Body of pancreas (tissue), 4 donors: Measurements from ENCODE around the gene RBM33. TPM values are rescaled to one million over a fixed set of nuclear protein-coding genes. Genes with fewer than 3 reads are reported as not detected.

Experiments used
- ATAC-seq: fragments of 150-250 bp; one replicate; pipeline ENCODE4 v1.9.1; 2016
- DNase-seq, 4 donors: peaks; one replicate each; pipeline ENCODE4 v3.0.0-alpha.2; 2019
- H3K27ac ChIP-seq, 4 donors: fragments of 200-600 bp; sonication (generic); 1 replicate in 3 of 4; 2 replicates in 1 of 4; pipeline versions ENCODE4 v1.5.1 to v1.6.1; 2016 to 2019; ENCODE audit warnings: mild to moderate bottlenecking in 1 of 4, mixed read lengths in 1 of 4, moderate library complexity in 1 of 4
- H3K27me3 ChIP-seq, 2 donors: fragments of 200-600 bp; sonication (generic); one replicate each; pipeline ENCODE4 v1.6.0; 2016; ENCODE audit warnings: mild to moderate bottlenecking in 1 of 2
- H3K36me3 ChIP-seq, 2 donors: fragments of 200-600 bp; sonication (generic); replicated peaks in 1 of 2; 2 replicates each; pipeline ENCODE4 v1.5.1; 2016; ENCODE audit warnings: low read depth in 2 of 2; ENCODE audit not compliant: insufficient read depth in 1 of 2
- H3K4me1 ChIP-seq: fragments of 200-600 bp; sonication (generic); one replicate; pipeline ENCODE4 v1.6.0; 2016
- H3K4me3 ChIP-seq, 2 donors: fragments of 200-600 bp; sonication (generic); 1 replicate in 1 of 2; 2 replicates in 1 of 2; pipeline ENCODE4 v1.5.1; 2016 to 2019
- H3K9me3 ChIP-seq, 3 donors: fragments of 200-600 bp; sonication (generic); 1 replicate in 2 of 3; 2 replicates in 1 of 3; pipeline ENCODE4 v1.5.1; 2016
- CTCF ChIP-seq, 7 experiments: fragments of 450-650 bp in 4 of 7; fragments of 200-600 bp in 3 of 7; sonication (generic) in 3 of 7; IDR thresholded peaks; one replicate each; pipeline ENCODE4 v1.5.1; 2016 to 2019; ENCODE audit warnings: antibody characterized with exemption in 7 of 7
- POLR2A ChIP-seq, 3 donors: fragments of 450-650 bp; IDR thresholded peaks; one replicate each; pipeline ENCODE4 v1.6.1; 2016; ENCODE audit warnings: antibody characterized with exemption in 3 of 3, mild to moderate bottlenecking in 2 of 3
- WGBS, 2 donors: methylation state at CpG; one replicate each; pipeline ENCODE4 v1.1.5; 2017; 5-methylcytosine and 5-hydroxymethylcytosine counted together
- intact Hi-C: fragments of 100-400 bp; cut with DNase I; formaldehyde crosslinking; loops from one replicate; pipeline ENCODE4 v1.15.1; 2023
- total RNA-seq, 2 donors: library from RNA; depleted of rRNA; stranded (reverse); fragments of >200 nt; gene quantifications; one replicate each; pipeline ENCODE4 v1.1.0, GENCODE V29; 2016

Gene RBM33
- total RNA-seq, 2 donors from 2014 or later, result 30.6 to 78.4 TPM

DNA sequence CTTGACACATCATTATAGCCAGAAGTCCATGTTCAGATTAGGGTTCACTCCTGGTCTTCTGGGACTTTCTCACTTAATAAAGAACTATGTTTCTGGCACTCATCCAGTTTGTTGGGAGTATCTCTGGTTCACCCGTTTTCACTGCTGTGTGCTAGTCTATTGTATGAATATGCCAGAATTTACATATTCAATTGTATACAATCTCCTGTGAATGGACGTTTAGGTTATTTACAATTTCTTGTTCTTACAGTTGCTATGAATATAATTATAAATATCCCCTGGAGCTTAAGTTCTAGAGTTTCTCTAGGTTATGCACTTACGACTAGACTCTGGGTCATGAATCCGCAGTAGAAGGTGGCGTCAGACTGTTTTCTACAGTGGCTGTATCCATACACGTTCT lies 20.0 kb upstream of the RBM33 start:
- no peak for ATAC-seq

DNA sequence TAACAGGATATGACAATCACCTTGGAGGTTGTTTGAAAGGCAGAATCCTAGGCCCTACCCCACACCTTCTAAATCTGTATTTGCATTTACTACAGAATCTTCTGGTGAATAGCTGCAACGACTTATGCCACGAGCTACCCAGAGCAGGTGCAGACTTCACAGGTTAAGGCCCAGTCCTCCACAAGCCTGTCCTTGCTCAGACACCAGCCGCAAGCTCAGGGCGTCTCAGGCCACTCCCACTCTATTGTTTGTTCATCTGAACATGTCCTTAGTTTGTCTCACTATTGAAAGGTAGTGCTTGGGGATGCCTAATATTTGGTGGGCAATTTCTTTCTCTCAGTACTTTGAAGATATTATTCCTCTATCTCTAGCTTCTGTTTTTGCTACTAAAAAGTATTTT lies 18.9 kb upstream of the RBM33 start:
- no peak for TF ChIP-seq POLR2A (IDR thresholded peaks at IDR 0.05)
- no peak for TF ChIP-seq CTCF (IDR thresholded peaks at IDR 0.05)
- Histone ChIP-seq H3K9me3 (peaks cover 0 to 4% (median 0%) of the 10 kb centered on the region in 3 donors), H3K27ac (no peak overlapping the region), H3K27me3 (no peaks in the 10 kb centered on the region), H3K4me1 (no peaks in the 10 kb centered on the region), H3K4me3 (no peak overlapping the region), H3K36me3 (no peaks in the 10 kb centered on the region)
- intact Hi-C loops, result no loop called here
- 46 to 48% methylated on average over 4 of the region's 4 CpGs for WGBS, 2 donors
- ATAC-seq (no peak), DNase-seq (peak in 2 of 4 donors; percentile 28 to 56)

More for the DNA sequence above, 20.0 kb upstream of the RBM33 start:
- no peak for TF ChIP-seq CTCF (IDR thresholded peaks at IDR 0.05)
- peaks cover 0 to 3% (median 0%) of the 10 kb centered on the region in 3 donors for H3K9me3 ChIP-seq
- H3K36me3 ChIP-seq, result no peaks in the 10 kb centered on the region
- no peak overlapping the region for H3K27ac ChIP-seq
- intact Hi-C loops, result no loop called here
- WGBS, 2 donors, result 81 to 86% methylated on average over 6 of the region's 6 CpGs
- no peak for DNase-seq
- peaks cover 7% of the 10 kb centered on the region for H3K4me1 ChIP-seq
- H3K4me3 ChIP-seq, result no peak overlapping the region
- H3K27me3 ChIP-seq, result no peaks in the 10 kb centered on the region

DNA sequence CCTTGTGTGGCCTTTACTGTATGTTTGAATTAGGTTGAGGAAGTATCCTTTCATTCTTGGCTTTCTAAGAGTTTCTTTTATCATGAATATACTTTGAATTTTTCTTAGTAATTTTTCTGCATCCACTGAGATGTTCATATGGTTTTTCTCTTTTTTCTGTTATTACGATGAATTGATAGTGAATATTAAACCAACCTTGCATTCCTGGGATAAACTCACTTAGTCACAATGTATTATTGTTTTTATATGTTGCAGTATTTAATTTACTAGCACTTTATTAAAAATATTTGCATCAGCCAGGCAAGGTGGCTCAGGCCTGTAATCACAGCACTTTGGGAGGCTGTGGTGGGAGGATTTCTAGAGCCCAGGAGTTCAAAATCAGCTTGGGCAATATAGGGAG lies 15.3 kb upstream of the RBM33 start:
- TF ChIP-seq CTCF (IDR thresholded peaks at IDR 0.05) (no peak), POLR2A (IDR thresholded peaks at IDR 0.05) (no peak)
- intact Hi-C loops, result no loop called here
- no peak overlapping the region for H3K27ac ChIP-seq
- ATAC-seq (no peak), DNase-seq (no peak)
- H3K4me3 ChIP-seq, result no peak overlapping the region
- WGBS, 2 donors, result 95 to 97% methylated on average over 1 of the region's 1 CpG
- H3K9me3 ChIP-seq, result peaks cover 0 to 4% (median 0%) of the 10 kb centered on the region in 3 donors
- H3K36me3 ChIP-seq, result no peaks in the 10 kb centered on the region
- H3K4me1 ChIP-seq, result no peaks in the 10 kb centered on the region
- H3K27me3 ChIP-seq, result no peaks in the 10 kb centered on the region

DNA sequence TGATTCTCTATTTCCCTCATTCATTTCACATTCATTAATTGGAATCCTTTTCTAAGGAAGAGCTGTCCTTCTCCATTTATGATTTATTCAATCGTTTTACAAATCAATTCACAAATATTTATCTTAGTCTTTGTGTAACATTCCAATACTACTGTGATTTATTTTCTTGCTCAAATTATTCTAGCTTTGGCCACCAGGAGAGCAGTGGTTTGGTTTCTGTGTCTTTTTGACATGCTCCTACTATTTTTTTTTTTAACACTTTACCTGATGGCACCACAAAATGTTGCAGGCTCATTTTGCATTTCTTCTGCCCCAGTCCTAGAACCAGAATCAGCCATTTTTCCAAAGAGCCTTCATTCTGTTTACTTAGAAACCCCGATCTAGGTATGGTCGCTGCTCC lies 13.3 kb upstream of the RBM33 start:
- Histone ChIP-seq H3K4me3 (no peak overlapping the region), H3K36me3 (no peaks in the 10 kb centered on the region), H3K27ac (no peak overlapping the region), H3K27me3 (no peaks in the 10 kb centered on the region), H3K4me1 (no peaks in the 10 kb centered on the region), H3K9me3 (peaks cover 0 to 4% (median 0%) of the 10 kb centered on the region in 3 donors)
- ATAC-seq (no peak), DNase-seq (no peak)
- 68 to 69% methylated on average over 3 of the region's 3 CpGs for WGBS, 2 donors
- intact Hi-C loops, result no loop called here
- TF ChIP-seq POLR2A (IDR thresholded peaks at IDR 0.05) (no peak), CTCF (IDR thresholded peaks at IDR 0.05) (no peak)

- H3K27ac ChIP-seq, result no peak overlapping the region
- H3K9me3 ChIP-seq, result no peaks in the 10 kb centered on the region
- H3K27me3 ChIP-seq, result no peaks in the 10 kb centered on the region
- ATAC-seq (no peak), DNase-seq (no peak)
- H3K4me1 ChIP-seq, result no peaks in the 10 kb centered on the region
- WGBS, 2 donors, result 94 to 97% methylated on average over 3 of the region's 3 CpGs
- intact Hi-C loops, result no loop called here
- no peak for TF ChIP-seq CTCF (IDR thresholded peaks at IDR 0.05)
- H3K36me3 ChIP-seq, result no peaks in the 10 kb centered on the region
- H3K4me3 ChIP-seq, result no peak overlapping the region
Observed at GRCh38 chr7:155635817-155636216, 8.6 kb upstream of the RBM33 start.
